T-helper 22 cell (primary cell): ENCODE measurements around the gene STK25.
"Not testable (repeated sequence)": the region's sequence is repeated elsewhere in the genome, so short reads cannot be mapped to it uniquely, and the experiment has no call there.

Source experiments
- DNase-seq: peaks from one replicate; pipeline ENCODE4 v3.0.0-alpha.2; 2020; ENCODE audit warnings: low read depth

Gene STK25

GRCh38 chr2:241463276-241464135, 44.9 kb downstream of the STK25 start:
- DNase-seq: no peak

GRCh38 chr2:241461693-241462677, 46.4 kb downstream of the STK25 start:
- no peak for DNase-seq

- DNase-seq: no peak
Measured at GRCh38 chr2:241460631-241461030, 47.8 kb downstream of the STK25 start.

- DNase-seq: no peak
Measured at GRCh38 chr2:241459520-241459919, 48.9 kb downstream of the STK25 start.

GRCh38 chr2:241458687-241459086, 49.7 kb downstream of the STK25 start:
- no peak for DNase-seq

- no peak for DNase-seq
Measured at GRCh38 chr2:241456546-241456945, 51.8 kb downstream of the STK25 start.

GRCh38 chr2:241454837-241455485, 53.4 kb downstream of the STK25 start:
- no peak for DNase-seq

- not testable (repeated sequence) for DNase-seq
Measured at GRCh38 chr2:241453919-241454318, 54.5 kb downstream of the STK25 start.

GRCh38 chr2:241451840-241452506, 56.4 kb downstream of the STK25 start:
- no peak for DNase-seq

- not testable (repeated sequence) for DNase-seq
Measured at GRCh38 chr2:241450092-241450491, 58.3 kb downstream of the STK25 start.

- DNase-seq: no peak
Measured at GRCh38 chr2:241445426-241445825, 63.0 kb downstream of the STK25 start.

- DNase-seq: peak; percentile 72
Measured at GRCh38 chr2:241443486-241444223, 64.7 kb downstream of the STK25 start.
